Measurements from ENCODE around the gene AIDA. TPM values are rescaled to one million over a fixed set of nuclear protein-coding genes. Genes with fewer than 3 reads are reported as not detected.

The AIDA gene
- polyA plus RNA-seq, 2 of the 4 experiments (the other 2 are of a cell fraction) = 50.3 to 90.1 TPM

- POLR2A ChIA-PET = no interaction called here
- DNase-seq (ENCODE audit: low read depth in 1 of 2, low spot score in 1 of 2) = no peak
- CTCF ChIA-PET = no interaction called here
- Histone ChIP-seq H3K4me3 (no peak overlapping the region), H3K27ac (no peak overlapping the region), H3K4me2 (no peak overlapping the region), H3K4me1 (no peaks in the 10 kb centered on the region), H3K9me3 (no peaks in the 10 kb centered on the region)
- 91% methylated on average over 2 of the region's 2 CpGs for WGBS (ENCODE audit: missing lambda C conversion rate)
- ATAC-seq = no peak
- TF ChIP-seq RCOR1 (IDR thresholded peaks at IDR 0.05; ENCODE audit: low read depth, low read length) (no peak), ZSCAN20 (CRISPR knock-in tag; IDR thresholded peaks at IDR 0.05) (no peak), RAD21 (conservative IDR thresholded peaks at IDR 0.05 in 1 of 2, IDR thresholded peaks at IDR 0.05 in 1 of 2) (no peak), CBX8 (IDR thresholded peaks at IDR 0.05) (no peak), EHF (CRISPR knock-in tag; IDR thresholded peaks at IDR 0.05) (no peak)
- FAIRE-seq = no peak
These were observed 54.4 kb downstream of the AIDA start for GRCh38 chr1:222657899-222658298.

DNA sequence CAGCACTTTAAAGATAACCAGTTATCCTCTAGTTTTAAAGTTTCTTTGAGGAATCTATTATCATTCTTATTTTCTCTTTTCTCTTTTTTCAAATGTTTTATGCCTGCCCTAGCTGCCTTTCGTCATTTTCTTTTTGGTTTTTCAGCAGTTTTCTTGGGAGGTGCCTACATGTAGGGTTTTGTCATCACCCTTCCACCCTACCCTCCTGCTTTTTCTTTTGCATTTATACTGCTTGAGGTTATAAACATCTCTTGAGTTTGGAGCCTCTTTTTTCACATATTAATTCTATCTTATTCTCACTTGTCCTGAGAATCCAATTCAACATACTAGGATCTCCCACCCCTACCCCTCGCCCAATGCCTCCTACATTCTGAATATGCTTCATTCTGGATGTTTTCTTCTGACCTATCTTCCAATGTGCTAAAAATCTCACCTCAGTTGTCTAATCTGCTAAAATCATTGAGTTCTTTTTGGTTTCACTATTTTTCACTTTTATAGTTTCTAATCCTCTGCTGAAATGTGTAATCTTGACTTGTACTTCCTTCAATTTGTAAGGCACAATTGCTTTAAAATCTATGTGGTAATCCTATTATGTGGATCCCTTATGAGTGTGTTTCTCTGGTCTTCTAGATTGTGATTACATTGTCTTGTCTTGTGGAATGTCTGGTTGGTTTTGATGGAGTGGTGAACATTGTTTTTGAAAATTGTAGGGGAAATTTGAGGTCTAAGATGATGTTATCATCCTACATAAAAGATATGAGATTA lies 55.7 kb downstream of the AIDA start:
- POLR2A ChIA-PET = no interaction called here
- no peak overlapping the region for H3K4me3 ChIP-seq
- H3K27ac ChIP-seq = no peak overlapping the region
- no peaks in the 10 kb centered on the region for H3K4me1 ChIP-seq
- FAIRE-seq = no peak
- ATAC-seq = no peak
- H3K4me2 ChIP-seq = no peak overlapping the region
- CTCF ChIA-PET = no interaction called here
- H3K9me3 ChIP-seq = no peaks in the 10 kb centered on the region
- no peak for DNase-seq (ENCODE audit: low read depth in 1 of 2, low spot score in 1 of 2)
- 90% methylated on average over 2 of the region's 2 CpGs for WGBS (ENCODE audit: missing lambda C conversion rate)
- TF ChIP-seq EP300 (IDR thresholded peaks at IDR 0.05) (no peak), HDAC2 (IDR thresholded peaks at IDR 0.05) (no peak), BHLHE40 (IDR thresholded peaks at IDR 0.05; ENCODE audit: low read depth, low read length) (no peak), NPAS2 (CRISPR knock-in tag; IDR thresholded peaks at IDR 0.05; ENCODE audit: borderline replicate concordance) (no peak), SREBF2 (IDR thresholded peaks at IDR 0.05) (no peak), NFE2L2 (conservative IDR thresholded peaks at IDR 0.05; ENCODE audit: low read length) (no peak), TP53 (CRISPR knock-in tag; IDR thresholded peaks at IDR 0.05) (no peak), CHD4 (IDR thresholded peaks at IDR 0.05; ENCODE audit: borderline replicate concordance) (no peak), POLR2A (IDR thresholded peaks at IDR 0.05; ENCODE audit: low read length) (no peak), ATOH8 (CRISPR knock-in tag; IDR thresholded peaks at IDR 0.05; ENCODE audit: low read depth) (no peak)

DNA sequence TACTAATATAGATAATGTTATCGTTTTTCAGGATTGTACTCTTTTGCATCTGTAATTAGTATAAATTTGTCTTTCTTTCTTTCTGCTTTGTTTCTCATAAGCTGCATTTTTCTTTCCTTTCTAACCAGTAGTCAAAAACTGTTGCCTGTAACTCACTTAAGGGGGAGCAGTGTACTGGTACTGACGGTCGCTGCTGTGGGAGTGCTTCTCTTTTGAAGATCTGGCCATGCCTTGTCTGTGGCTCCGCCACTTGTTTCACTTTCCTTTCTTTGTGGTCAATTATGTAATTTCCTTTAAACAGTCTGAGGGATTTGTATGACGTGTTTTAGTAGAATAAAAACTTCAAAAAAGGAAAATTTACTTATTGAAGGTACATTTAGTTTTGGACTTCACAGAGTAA lies 57.4 kb downstream of the AIDA start:
- ChIA-PET CTCF (interaction anchor here (1.1 kb wide), 1 partner anchor 189 kb away, joined by 3 read pairs; no protein-coding TSS in a partner anchor), POLR2A (no interaction called here)
- no peak overlapping the region for H3K4me2 ChIP-seq
- ATAC-seq = no peak
- no peak overlapping the region for H3K27ac ChIP-seq
- H3K9me3 ChIP-seq = no peaks in the 10 kb centered on the region
- no peak overlapping the region for H3K4me3 ChIP-seq
- no peak for TF ChIP-seq RCOR1 (IDR thresholded peaks at IDR 0.05; ENCODE audit: low read depth, low read length)
- TF ChIP-seq TP53 (CRISPR knock-in tag; IDR thresholded peaks at IDR 0.05) = no peak
- TF ChIP-seq, protein P1, sequence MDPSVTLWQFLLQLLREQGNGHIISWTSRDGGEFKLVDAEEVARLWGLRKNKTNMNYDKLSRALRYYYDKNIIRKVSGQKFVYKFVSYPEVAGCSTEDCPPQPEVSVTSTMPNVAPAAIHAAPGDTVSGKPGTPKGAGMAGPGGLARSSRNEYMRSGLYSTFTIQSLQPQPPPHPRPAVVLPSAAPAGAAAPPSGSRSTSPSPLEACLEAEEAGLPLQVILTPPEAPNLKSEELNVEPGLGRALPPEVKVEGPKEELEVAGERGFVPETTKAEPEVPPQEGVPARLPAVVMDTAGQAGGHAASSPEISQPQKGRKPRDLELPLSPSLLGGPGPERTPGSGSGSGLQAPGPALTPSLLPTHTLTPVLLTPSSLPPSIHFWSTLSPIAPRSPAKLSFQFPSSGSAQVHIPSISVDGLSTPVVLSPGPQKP (IDR thresholded peaks at IDR 0.05; ENCODE audit: low read depth, low read length) = no peak
- DNase-seq (ENCODE audit: low read depth in 1 of 2, low spot score in 1 of 2) = no peak
- H3K4me1 ChIP-seq = no peaks in the 10 kb centered on the region
- no peak for FAIRE-seq
- 88% methylated on average over 5 of the region's 5 CpGs for WGBS (ENCODE audit: missing lambda C conversion rate)

- FAIRE-seq (no peak), DNase-seq (ENCODE audit: low read depth in 1 of 2, low spot score in 1 of 2) (no peak), ATAC-seq (no peak)
- H3K4me3 ChIP-seq = no peak overlapping the region
- ChIA-PET CTCF (interaction anchor here (1.2 kb wide), 1 partner anchor 188 kb away, joined by 3 read pairs; no protein-coding TSS in a partner anchor), POLR2A (interaction anchor here (1.9 kb wide), 1 partner anchor 9 kb away, joined by 9 read pairs; no protein-coding TSS in a partner anchor)
- no peak overlapping the region for H3K4me2 ChIP-seq
- 86% methylated on average over 2 of the region's 2 CpGs for WGBS (ENCODE audit: missing lambda C conversion rate)
- TF ChIP-seq, protein P2, sequence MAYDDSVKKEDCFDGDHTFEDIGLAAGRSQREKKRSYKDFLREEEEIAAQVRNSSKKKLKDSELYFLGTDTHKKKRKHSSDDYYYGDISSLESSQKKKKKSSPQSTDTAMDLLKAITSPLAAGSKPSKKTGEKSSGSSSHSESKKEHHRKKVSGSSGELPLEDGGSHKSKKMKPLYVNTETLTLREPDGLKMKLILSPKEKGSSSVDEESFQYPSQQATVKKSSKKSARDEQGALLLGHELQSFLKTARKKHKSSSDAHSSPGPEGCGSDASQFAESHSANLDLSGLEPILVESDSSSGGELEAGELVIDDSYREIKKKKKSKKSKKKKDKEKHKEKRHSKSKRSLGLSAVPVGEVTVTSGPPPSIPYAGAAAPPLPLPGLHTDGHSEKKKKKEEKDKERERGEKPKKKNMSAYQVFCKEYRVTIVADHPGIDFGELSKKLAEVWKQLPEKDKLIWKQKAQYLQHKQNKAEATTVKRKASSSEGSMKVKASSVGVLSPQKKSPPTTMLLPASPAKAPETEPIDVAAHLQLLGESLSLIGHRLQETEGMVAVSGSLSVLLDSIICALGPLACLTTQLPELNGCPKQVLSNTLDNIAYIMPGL (CRISPR knock-in tag; IDR thresholded peaks at IDR 0.05; ENCODE audit: borderline replicate concordance) = no peak
- TF ChIP-seq, protein P3, sequence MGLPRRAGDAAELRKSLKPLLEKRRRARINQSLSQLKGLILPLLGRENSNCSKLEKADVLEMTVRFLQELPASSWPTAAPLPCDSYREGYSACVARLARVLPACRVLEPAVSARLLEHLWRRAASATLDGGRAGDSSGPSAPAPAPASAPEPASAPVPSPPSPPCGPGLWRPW (IDR thresholded peaks at IDR 0.05) = no peak
- TF ChIP-seq EHMT2 (IDR thresholded peaks at IDR 0.05; ENCODE audit: low read depth) (no peak), MYC (IDR thresholded peaks at IDR 0.05; ENCODE audit: borderline replicate concordance, low read length) (no peak)
- H3K9me3 ChIP-seq = no peaks in the 10 kb centered on the region
- no peak overlapping the region for H3K27ac ChIP-seq
- no peaks in the 10 kb centered on the region for H3K4me1 ChIP-seq
These were observed 59.0 kb downstream of the AIDA start for GRCh38 chr1:222653178-222653827.

Data from A549 (cell line).